Erythroblast (primary cell): ENCODE data around the gene ACTR5.

Experiments
- GATA1 ChIP-seq: IDR thresholded peaks from 2 replicates; pipeline ENCODE4 v1.6.1; 2011; ENCODE audit warnings: low read depth, mild to moderate bottlenecking, control low read depth, low read length, moderate library complexity
- POLR2A ChIP-seq: IDR thresholded peaks from 2 replicates; pipeline ENCODE4 v1.6.1; 2011; ENCODE audit warnings: mild to moderate bottlenecking, low read length

- TF ChIP-seq POLR2A (no peak), GATA1 (no peak)
These were observed 57.9 kb downstream of the ACTR5 start for GRCh38 chr20:38805958-38806854.
